Vagina (tissue), 2 donors: ENCODE measurements around the gene HDC. TPM values are rescaled to one million over a fixed set of nuclear protein-coding genes. Genes with fewer than 3 reads are reported as not detected.

Experiments used
- DNase-seq, 2 donors: peaks; one replicate each; pipeline ENCODE4 v3.0.0-alpha.2; 2017; ENCODE audit errors: extremely low spot score in 2 of 2
- H3K27ac ChIP-seq: fragments of 200-600 bp; sonication (generic); one replicate; pipeline ENCODE4 v1.5.1; 2019
- H3K27me3 ChIP-seq: fragments of 200-600 bp; sonication (generic); one replicate; pipeline ENCODE4 v1.5.1; 2019
- H3K36me3 ChIP-seq, 2 donors: fragments of 200-600 bp; sonication (generic); one replicate each; pipeline ENCODE4 v1.5.1; 2017 to 2019
- H3K4me1 ChIP-seq: fragments of 200-600 bp; sonication (generic); one replicate; pipeline ENCODE4 v1.5.1; 2019
- H3K4me3 ChIP-seq, 2 donors: fragments of 200-600 bp; sonication (generic); 1 replicate in 1 of 2; 2 replicates in 1 of 2; pipeline ENCODE4 v1.5.1; 2016 to 2019
- H3K9me3 ChIP-seq: fragments of 200-600 bp; sonication (generic); one replicate; pipeline ENCODE4 v1.5.1; 2019
- POLR2A ChIP-seq, 2 donors: fragments of 450-650 bp; IDR thresholded peaks; one replicate each; pipeline ENCODE4 v1.6.1; 2017; ENCODE audit warnings: antibody characterized with exemption in 2 of 2, mild to moderate bottlenecking in 2 of 2, moderate library complexity in 2 of 2
- POLR2AphosphoS5 ChIP-seq, 2 donors: sonication (generic); formaldehyde crosslinking; IDR thresholded peaks; one replicate each; pipeline ENCODE4 v1.9.0; 2017; ENCODE audit warnings: antibody characterized with exemption in 2 of 2, mild to moderate bottlenecking in 2 of 2, low read depth in 1 of 2; ENCODE audit not compliant: insufficient read depth in 1 of 2
- intact Hi-C: fragments of 100-400 bp; cut with DNase I; formaldehyde crosslinking; loops from one replicate; pipeline ENCODE4 v1.15.1; 2023
- total RNA-seq: library from RNA; depleted of rRNA; stranded (reverse); fragments of >200 nt; gene quantifications from one replicate; pipeline ENCODE4 v1.2.3, GENCODE V29; 2016
- TF ChIP-seq, protein P1 (sequence below), 3 experiments: fragments of 450-650 bp in 2 of 3; fragments of 200-600 bp in 1 of 3; sonication (generic) in 1 of 3; IDR thresholded peaks; one replicate each; pipeline ENCODE4 v1.5.1; 2017 to 2019; ENCODE audit warnings: antibody characterized with exemption in 3 of 3, mild to moderate bottlenecking in 2 of 3, moderate library complexity in 2 of 3

HDC gene
- total RNA-seq, 1 donor from 2014 or later: 0.49 TPM

DNA sequence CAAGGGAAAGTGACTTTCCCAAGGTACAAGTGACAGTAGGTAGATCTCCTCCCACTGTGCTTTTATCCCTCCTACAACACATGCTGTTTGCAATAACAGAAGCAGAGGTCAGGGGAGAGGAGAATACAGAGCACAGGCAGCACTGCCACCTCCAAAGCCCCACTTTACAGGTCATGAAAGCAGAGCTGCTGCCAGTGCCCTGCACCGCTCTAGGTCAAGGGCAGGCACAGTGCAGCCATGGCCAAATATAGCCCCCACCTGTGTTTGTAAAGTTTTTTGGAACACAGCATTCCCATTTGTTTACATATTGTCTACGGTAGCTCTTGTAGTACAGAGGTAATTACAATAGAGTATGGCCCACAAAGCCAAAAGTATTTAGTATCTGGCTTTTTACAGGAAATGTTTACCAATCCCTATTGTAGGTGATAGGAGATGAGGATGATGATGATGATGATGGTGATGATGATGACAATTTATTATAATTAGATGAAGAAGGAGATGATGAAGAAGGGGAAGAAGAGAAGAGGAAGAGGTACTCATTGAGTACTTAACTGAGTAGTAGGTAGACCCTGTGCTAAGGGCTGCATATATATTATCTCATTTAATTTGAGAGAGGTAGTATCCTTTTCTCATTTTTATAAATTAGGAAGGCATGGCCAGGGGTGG lies 20.4 kb downstream of the HDC start:
- H3K4me3 ChIP-seq: no peak overlapping the region
- no peaks in the 10 kb centered on the region for H3K4me1 ChIP-seq
- no peak overlapping the region for H3K27ac ChIP-seq
- no peaks in the 10 kb centered on the region for H3K9me3 ChIP-seq
- TF ChIP-seq POLR2AphosphoS5 (IDR thresholded peaks at IDR 0.05; ENCODE audit: insufficient read depth in 1 of 2, low read depth in 1 of 2): no peak
- TF ChIP-seq, protein P1, sequence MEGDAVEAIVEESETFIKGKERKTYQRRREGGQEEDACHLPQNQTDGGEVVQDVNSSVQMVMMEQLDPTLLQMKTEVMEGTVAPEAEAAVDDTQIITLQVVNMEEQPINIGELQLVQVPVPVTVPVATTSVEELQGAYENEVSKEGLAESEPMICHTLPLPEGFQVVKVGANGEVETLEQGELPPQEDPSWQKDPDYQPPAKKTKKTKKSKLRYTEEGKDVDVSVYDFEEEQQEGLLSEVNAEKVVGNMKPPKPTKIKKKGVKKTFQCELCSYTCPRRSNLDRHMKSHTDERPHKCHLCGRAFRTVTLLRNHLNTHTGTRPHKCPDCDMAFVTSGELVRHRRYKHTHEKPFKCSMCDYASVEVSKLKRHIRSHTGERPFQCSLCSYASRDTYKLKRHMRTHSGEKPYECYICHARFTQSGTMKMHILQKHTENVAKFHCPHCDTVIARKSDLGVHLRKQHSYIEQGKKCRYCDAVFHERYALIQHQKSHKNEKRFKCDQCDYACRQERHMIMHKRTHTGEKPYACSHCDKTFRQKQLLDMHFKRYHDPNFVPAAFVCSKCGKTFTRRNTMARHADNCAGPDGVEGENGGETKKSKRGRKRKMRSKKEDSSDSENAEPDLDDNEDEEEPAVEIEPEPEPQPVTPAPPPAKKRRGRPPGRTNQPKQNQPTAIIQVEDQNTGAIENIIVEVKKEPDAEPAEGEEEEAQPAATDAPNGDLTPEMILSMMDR (IDR thresholded peaks at IDR 0.05): no peak
- no peak for TF ChIP-seq POLR2A (IDR thresholded peaks at IDR 0.05)
- DNase-seq: no peak
- intact Hi-C loops: no loop called here
- H3K27me3 ChIP-seq: no peaks in the 10 kb centered on the region
- H3K36me3 ChIP-seq: no peaks in the 10 kb centered on the region

DNA sequence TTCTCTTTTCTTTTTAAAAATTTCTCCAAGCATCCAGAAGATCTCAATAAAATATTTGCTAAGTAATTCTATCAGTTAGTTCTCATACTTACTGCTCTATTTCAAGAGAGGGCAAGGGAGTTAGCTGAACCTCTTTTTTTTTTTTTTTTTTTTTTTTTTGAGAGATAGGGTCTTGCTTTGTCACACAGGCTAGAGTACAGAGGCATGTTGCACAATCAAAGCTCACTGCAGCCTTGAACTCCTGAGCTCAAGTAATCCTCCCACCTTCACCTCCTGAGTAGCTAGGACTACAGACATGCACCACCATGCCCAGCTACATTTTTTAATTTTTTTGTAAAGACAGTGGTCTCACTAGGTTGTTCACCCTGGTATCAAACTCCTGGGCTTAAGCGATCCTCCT lies 21.4 kb downstream of the HDC start:
- H3K4me3 ChIP-seq: no peak overlapping the region
- no peaks in the 10 kb centered on the region for H3K4me1 ChIP-seq
- no peak for TF ChIP-seq POLR2A (IDR thresholded peaks at IDR 0.05)
- TF ChIP-seq, protein P1 (IDR thresholded peaks at IDR 0.05): no peak
- no peak for TF ChIP-seq POLR2AphosphoS5 (IDR thresholded peaks at IDR 0.05; ENCODE audit: insufficient read depth in 1 of 2, low read depth in 1 of 2)
- no peaks in the 10 kb centered on the region for H3K27me3 ChIP-seq
- H3K9me3 ChIP-seq: no peaks in the 10 kb centered on the region
- no peak for DNase-seq
- H3K27ac ChIP-seq: no peak overlapping the region
- H3K36me3 ChIP-seq: no peaks in the 10 kb centered on the region
- intact Hi-C loops: no loop called here

DNA sequence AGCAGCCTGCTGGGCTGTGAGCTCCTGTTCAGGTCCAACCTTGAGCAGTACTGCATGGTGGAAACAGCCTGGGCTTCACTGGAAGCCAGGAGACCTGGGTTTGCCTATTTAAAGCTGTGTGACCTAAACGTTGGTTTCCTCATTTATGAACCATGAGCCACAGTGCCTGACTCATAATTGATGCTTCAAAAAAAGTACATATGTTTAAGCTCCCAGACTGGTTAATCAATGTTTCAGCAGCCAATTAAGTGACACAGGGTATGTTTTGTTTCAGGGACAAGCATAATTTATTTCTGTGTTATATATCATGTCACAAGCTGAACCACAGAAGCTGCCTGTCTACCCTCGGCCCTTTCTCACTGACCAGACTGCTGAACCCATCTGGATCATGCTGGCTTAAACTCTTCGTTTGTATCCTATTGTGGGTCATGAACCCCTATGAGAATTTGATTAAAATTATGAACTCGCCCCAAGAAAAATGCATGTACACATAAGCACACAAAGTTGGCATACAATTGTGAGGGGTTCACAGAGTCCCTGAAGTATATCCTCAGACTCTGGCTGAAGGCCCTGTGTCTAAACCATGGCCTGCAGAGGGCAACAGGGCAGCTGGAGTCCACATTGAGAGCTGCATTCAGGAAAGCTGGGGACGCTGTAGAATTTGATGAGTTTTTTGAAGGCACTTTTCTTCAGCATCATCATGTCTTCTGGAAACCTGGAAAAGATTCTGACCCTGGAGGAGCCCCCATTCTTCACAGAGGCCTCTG lies 23.7 kb downstream of the HDC start:
- Histone ChIP-seq H3K27me3 (no peaks in the 10 kb centered on the region), H3K36me3 (no peaks in the 10 kb centered on the region), H3K9me3 (no peaks in the 10 kb centered on the region), H3K4me3 (no peak overlapping the region), H3K4me1 (no peaks in the 10 kb centered on the region), H3K27ac (no peak overlapping the region)
- no peak for DNase-seq
- TF ChIP-seq POLR2AphosphoS5 (IDR thresholded peaks at IDR 0.05; ENCODE audit: insufficient read depth in 1 of 2, low read depth in 1 of 2) (no peak), POLR2A (IDR thresholded peaks at IDR 0.05) (no peak)
- TF ChIP-seq, protein P1 (IDR thresholded peaks at IDR 0.05): no peak
- intact Hi-C loops: no loop called here

DNA sequence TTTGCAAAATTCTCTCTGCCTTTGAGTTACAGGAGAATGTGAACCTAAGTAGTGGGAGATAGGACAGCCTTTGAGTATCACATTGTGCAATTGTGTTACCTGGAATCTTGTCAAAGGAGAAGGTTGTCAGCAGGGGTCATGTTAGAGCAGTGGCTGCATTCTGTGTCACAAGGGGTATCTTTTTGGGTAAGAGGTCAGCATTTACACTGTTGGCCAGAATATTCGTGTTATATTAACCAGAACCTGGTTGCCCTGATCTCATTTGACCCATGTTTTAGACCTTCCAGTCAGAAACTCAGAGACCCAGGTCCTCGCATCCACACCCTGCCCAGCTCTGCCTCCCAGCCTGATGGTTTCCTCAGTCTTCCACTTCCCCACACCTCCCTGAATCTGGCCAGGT lies 27.3 kb downstream of the HDC start:
- Histone ChIP-seq H3K9me3 (no peaks in the 10 kb centered on the region), H3K36me3 (no peaks in the 10 kb centered on the region), H3K4me3 (no peak overlapping the region), H3K4me1 (no peaks in the 10 kb centered on the region), H3K27me3 (no peaks in the 10 kb centered on the region), H3K27ac (no peak overlapping the region)
- no peak for TF ChIP-seq POLR2A (IDR thresholded peaks at IDR 0.05)
- TF ChIP-seq, protein P1 (IDR thresholded peaks at IDR 0.05): no peak
- no peak for TF ChIP-seq POLR2AphosphoS5 (IDR thresholded peaks at IDR 0.05; ENCODE audit: insufficient read depth in 1 of 2, low read depth in 1 of 2)
- intact Hi-C loops: no loop called here
- DNase-seq: peak in 1 of 2 donors; percentile 67

DNA sequence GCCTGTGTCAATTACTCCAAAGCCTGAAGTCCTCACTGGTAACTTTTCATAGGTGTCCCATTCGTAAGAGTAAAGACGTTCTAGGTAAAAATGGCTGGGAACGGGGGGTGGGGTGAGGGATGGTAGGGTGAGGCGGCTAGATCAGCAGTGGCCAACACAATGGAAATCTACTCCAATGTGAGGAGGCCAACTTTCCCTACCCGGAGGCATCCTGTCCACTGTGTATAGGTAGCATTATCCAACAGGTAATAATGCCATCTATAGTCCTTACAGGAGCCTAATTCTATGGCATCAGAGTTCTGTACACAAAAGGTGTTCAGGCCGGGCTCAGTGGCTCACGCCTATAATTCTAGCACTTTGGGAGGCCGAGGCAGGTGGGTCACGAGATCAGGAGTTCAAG lies 29.1 kb downstream of the HDC start:
- H3K36me3 ChIP-seq: no peaks in the 10 kb centered on the region
- no peak overlapping the region for H3K4me3 ChIP-seq
- intact Hi-C loops: no loop called here
- no peaks in the 10 kb centered on the region for H3K27me3 ChIP-seq
- no peaks in the 10 kb centered on the region for H3K4me1 ChIP-seq
- no peak for TF ChIP-seq POLR2AphosphoS5 (IDR thresholded peaks at IDR 0.05; ENCODE audit: insufficient read depth in 1 of 2, low read depth in 1 of 2)
- TF ChIP-seq, protein P1 (IDR thresholded peaks at IDR 0.05): no peak
- TF ChIP-seq POLR2A (IDR thresholded peaks at IDR 0.05): no peak
- H3K9me3 ChIP-seq: no peaks in the 10 kb centered on the region
- no peak overlapping the region for H3K27ac ChIP-seq
- DNase-seq: peak in 1 of 2 donors; percentile 52
